Colonic mucosa (tissue), 4 donors: ENCODE data around the gene FBN1. TPM values are rescaled to one million over a fixed set of nuclear protein-coding genes. Genes with fewer than 3 reads are reported as not detected.

ENCODE experiments used
- DNase-seq: peaks from one replicate; pipeline ENCODE4 v3.0.0-alpha.2; 2020
- H3K27ac ChIP-seq: fragments of 200-600 bp; one replicate; pipeline ENCODE4 v1.8.0; 2021
- H3K27me3 ChIP-seq: fragments of 200-600 bp; one replicate; pipeline ENCODE4 v1.8.0; 2021
- H3K36me3 ChIP-seq: fragments of 200-600 bp; one replicate; pipeline ENCODE4 v1.8.0; 2021
- H3K4me1 ChIP-seq: fragments of 200-600 bp; one replicate; pipeline ENCODE4 v1.8.0; 2021; ENCODE audit warnings: mild to moderate bottlenecking
- H3K4me3 ChIP-seq: fragments of 200-600 bp; one replicate; pipeline ENCODE4 v1.8.0; 2021
- H3K9ac ChIP-seq, 2 donors: one replicate each; pipeline ENCODE4 v1.7.0; 2013; ENCODE audit warnings: control low read depth in 2 of 2, low read depth in 2 of 2, low read length in 2 of 2
- H3K9me3 ChIP-seq: fragments of 200-600 bp; one replicate; pipeline ENCODE4 v1.8.0; 2021
- CTCF ChIP-seq: fragments of 200-600 bp; IDR thresholded peaks from one replicate; pipeline ENCODE4 v1.8.0; 2022; ENCODE audit warnings: antibody characterized with exemption, mild to moderate bottlenecking
- intact Hi-C: fragments of 100-400 bp; cut with DNase I; formaldehyde crosslinking; loops from one replicate; pipeline ENCODE4 v1.14.1; 2022
- total RNA-seq, 2 donors: library from RNA; stranded (reverse); fragmentation: NEBNext Ultra II Directional in 1 of 2; extraction: Animal tissue kit (Norgen Biotek cat#: 25700) in 1 of 2; gene quantifications; one replicate each; pipeline ENCODE4 v1.2.1, GENCODE V29; 2021
- donor health status: healthy.
- donor health status: DM: no; HTN: no; CAD: no.
- donor health status: DM: no; HTN: no; CAD: no.

FBN1 gene
- total RNA-seq, 2 donors from 2014 or later: 6.6 to 19.5 TPM

DNA sequence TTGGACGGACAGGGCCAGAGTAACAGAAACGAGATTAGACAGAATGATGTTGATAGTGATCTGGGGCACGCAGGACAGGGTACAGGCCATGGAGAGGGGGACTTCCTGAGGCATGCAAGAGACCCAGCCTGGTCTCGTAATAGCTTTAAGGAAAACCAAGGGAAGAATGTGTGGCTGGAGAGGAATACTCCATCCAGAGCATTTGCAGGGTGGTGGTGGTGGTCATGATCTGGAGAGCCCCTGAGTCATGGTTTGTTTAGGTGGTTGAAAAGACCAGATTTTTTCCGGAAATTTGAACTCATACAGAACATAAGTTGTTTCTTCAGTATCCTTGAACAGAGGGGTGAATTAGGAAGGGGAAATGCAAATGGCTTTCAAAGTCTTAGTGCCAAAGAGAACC lies 175.8 kb downstream of the FBN1 start:
- intact Hi-C loops: no loop called here
- Histone ChIP-seq H3K36me3 (no peaks in the 10 kb centered on the region), H3K4me3 (no peak overlapping the region), H3K9me3 (no peaks in the 10 kb centered on the region), H3K9ac (no peak overlapping the region), H3K27me3 (no peaks in the 10 kb centered on the region), H3K4me1 (no peaks in the 10 kb centered on the region), H3K27ac (no peak overlapping the region)
- DNase-seq: no peak
- no peak for TF ChIP-seq CTCF

DNA sequence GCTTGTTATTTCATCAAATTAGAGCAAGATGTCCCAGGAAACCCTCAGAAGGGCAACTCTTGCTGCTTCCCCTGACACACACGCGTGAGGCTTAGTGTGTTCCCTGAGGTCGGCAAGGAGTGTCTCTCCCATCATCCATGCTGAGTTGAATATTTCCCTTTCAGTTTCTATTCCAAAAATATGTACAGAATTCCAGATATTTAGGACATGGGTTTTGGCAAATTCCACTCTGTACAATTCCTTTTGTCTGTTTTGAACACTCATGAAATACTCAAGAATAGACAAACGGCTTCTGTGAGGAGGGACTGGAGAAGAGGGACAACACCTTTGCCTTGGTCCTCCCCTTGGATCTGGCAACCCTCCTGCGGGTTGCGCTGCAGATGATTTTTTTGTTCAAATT lies 176.2 kb downstream of the FBN1 start:
- no peak for DNase-seq
- no peak overlapping the region for H3K4me3 ChIP-seq
- no peak for TF ChIP-seq CTCF
- no peaks in the 10 kb centered on the region for H3K27me3 ChIP-seq
- no peaks in the 10 kb centered on the region for H3K4me1 ChIP-seq
- H3K36me3 ChIP-seq: no peaks in the 10 kb centered on the region
- no peak overlapping the region for H3K27ac ChIP-seq
- H3K9me3 ChIP-seq: no peaks in the 10 kb centered on the region
- intact Hi-C loops: no loop called here
- H3K9ac ChIP-seq: no peak overlapping the region

DNA sequence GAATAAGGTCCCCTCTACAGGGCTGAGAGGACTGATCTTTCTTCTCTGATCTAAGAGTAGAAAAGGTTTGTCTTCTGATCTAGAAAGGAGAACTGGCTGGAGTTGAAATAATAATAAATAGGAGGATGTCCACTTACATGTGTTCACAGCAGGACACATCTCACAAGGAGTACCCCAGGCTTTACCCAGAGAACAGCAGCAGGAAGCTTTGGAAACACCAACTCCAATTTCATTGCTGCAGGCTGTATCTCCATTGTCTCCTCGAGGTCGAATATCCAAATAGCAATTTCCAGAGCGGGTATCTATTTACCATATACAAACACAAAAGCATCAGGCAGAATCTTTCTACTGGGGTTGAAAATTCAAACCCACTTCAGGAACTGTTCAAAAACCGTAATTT lies 177.7 kb downstream of the FBN1 start:
- Histone ChIP-seq H3K27me3 (no peaks in the 10 kb centered on the region), H3K9ac (no peak overlapping the region), H3K36me3 (no peaks in the 10 kb centered on the region), H3K9me3 (no peaks in the 10 kb centered on the region), H3K27ac (no peak overlapping the region), H3K4me1 (no peaks in the 10 kb centered on the region), H3K4me3 (no peak overlapping the region)
- TF ChIP-seq CTCF: no peak
- intact Hi-C loops: no loop called here
- no peak for DNase-seq

GRCh38 chr15:48466820-48467219 lies 178.7 kb downstream of the FBN1 start:
- Histone ChIP-seq H3K36me3 (no peaks in the 10 kb centered on the region), H3K4me1 (no peaks in the 10 kb centered on the region), H3K4me3 (no peak overlapping the region), H3K9me3 (no peaks in the 10 kb centered on the region), H3K27ac (no peak overlapping the region), H3K27me3 (no peaks in the 10 kb centered on the region), H3K9ac (no peak overlapping the region)
- TF ChIP-seq CTCF: no peak
- DNase-seq: no peak
- intact Hi-C loops: no loop called here

DNA sequence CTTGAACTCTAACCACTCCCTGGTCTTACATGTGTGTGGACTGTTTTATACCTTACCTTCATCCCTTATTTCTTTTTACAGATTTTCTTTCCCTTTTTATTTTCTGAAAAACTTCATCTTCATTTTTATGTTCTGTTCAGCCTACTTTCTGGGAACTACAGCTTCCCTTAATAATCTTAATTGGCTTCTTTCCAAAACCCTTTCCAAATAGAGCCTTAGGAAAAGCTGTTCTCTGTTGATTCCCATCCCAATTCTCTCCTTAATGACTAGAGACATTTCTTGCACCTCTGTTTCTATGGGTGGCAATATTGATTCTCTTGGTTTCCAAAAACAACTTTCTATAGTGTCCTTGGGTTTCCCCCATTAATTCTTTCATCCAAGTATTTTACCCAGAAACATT lies 179.4 kb downstream of the FBN1 start:
- DNase-seq: no peak
- H3K36me3 ChIP-seq: no peaks in the 10 kb centered on the region
- intact Hi-C loops: no loop called here

More for the DNA sequence above, 179.4 kb downstream of the FBN1 start:
- no peaks in the 10 kb centered on the region for H3K9me3 ChIP-seq
- TF ChIP-seq CTCF: no peak
- H3K9ac ChIP-seq: no peak overlapping the region
- no peaks in the 10 kb centered on the region for H3K27me3 ChIP-seq
- no peak overlapping the region for H3K27ac ChIP-seq
- H3K4me3 ChIP-seq: no peak overlapping the region
- no peaks in the 10 kb centered on the region for H3K4me1 ChIP-seq
